ENCODE measurements around the gene KIZ.

KIZ gene

GRCh38 chr20:21258411-21258810 is 132.5 kb downstream of the KIZ start:
- H3K9me3 Mint-ChIP-seq = no peaks in the 10 kb centered on the region
- no peak for DNase-seq
- no peak overlapping the region for H3K4me3 Mint-ChIP-seq
- H3K36me3 Mint-ChIP-seq (ENCODE audit: low read depth) = no peaks in the 10 kb centered on the region
- H3K27ac Mint-ChIP-seq = no peak overlapping the region
- H3K27me3 Mint-ChIP-seq (ENCODE audit: low read depth, poor library complexity) = peaks cover 14% of the 10 kb centered on the region
- no peak for TF ChIP-seq CTCF (IDR thresholded peaks at IDR 0.05)
- no peaks in the 10 kb centered on the region for H3K4me1 Mint-ChIP-seq

GRCh38 chr20:21259346-21259745 is 133.5 kb downstream of the KIZ start:
- H3K4me3 Mint-ChIP-seq = no peak overlapping the region
- DNase-seq = no peak
- TF ChIP-seq CTCF (IDR thresholded peaks at IDR 0.05) = no peak
- no peaks in the 10 kb centered on the region for H3K4me1 Mint-ChIP-seq
- H3K27ac Mint-ChIP-seq = no peak overlapping the region
- H3K27me3 Mint-ChIP-seq (ENCODE audit: low read depth, poor library complexity) = peaks cover 18% of the 10 kb centered on the region
- H3K36me3 Mint-ChIP-seq (ENCODE audit: low read depth) = no peaks in the 10 kb centered on the region
- no peaks in the 10 kb centered on the region for H3K9me3 Mint-ChIP-seq

GRCh38 chr20:21262812-21263211 is 136.9 kb downstream of the KIZ start:
- Mint-ChIP-seq H3K27ac (no peak overlapping the region), H3K36me3 (ENCODE audit: low read depth) (no peaks in the 10 kb centered on the region), H3K27me3 (ENCODE audit: low read depth, poor library complexity) (peaks cover 28% of the 10 kb centered on the region), H3K9me3 (peaks cover 13% of the 10 kb centered on the region), H3K4me3 (no peak overlapping the region), H3K4me1 (no peaks in the 10 kb centered on the region)
- no peak for DNase-seq
- TF ChIP-seq CTCF (IDR thresholded peaks at IDR 0.05) = no peak

- DNase-seq = no peak
- Mint-ChIP-seq H3K27ac (no peak overlapping the region), H3K9me3 (peaks cover 14% of the 10 kb centered on the region), H3K4me3 (no peak overlapping the region), H3K27me3 (ENCODE audit: low read depth, poor library complexity) (peaks cover 22% of the 10 kb centered on the region), H3K4me1 (no peaks in the 10 kb centered on the region), H3K36me3 (ENCODE audit: low read depth) (no peaks in the 10 kb centered on the region)
- TF ChIP-seq CTCF (IDR thresholded peaks at IDR 0.05) = no peak
These were observed 139.6 kb downstream of the KIZ start for GRCh38 chr20:21265261-21266190.

GRCh38 chr20:21266191-21266536 is 140.3 kb downstream of the KIZ start:
- DNase-seq = no peak
- no peak for TF ChIP-seq CTCF (IDR thresholded peaks at IDR 0.05)
- no peaks in the 10 kb centered on the region for H3K4me1 Mint-ChIP-seq
- peaks cover 14% of the 10 kb centered on the region for H3K9me3 Mint-ChIP-seq
- no peaks in the 10 kb centered on the region for H3K36me3 Mint-ChIP-seq (ENCODE audit: low read depth)
- peaks cover 22% of the 10 kb centered on the region for H3K27me3 Mint-ChIP-seq (ENCODE audit: low read depth, poor library complexity)
- H3K4me3 Mint-ChIP-seq = no peak overlapping the region
- no peak overlapping the region for H3K27ac Mint-ChIP-seq

GRCh38 chr20:21269772-21270171 is 143.9 kb downstream of the KIZ start:
- Mint-ChIP-seq H3K27me3 (ENCODE audit: low read depth, poor library complexity) (peaks cover 24% of the 10 kb centered on the region), H3K4me3 (no peak overlapping the region), H3K27ac (no peak overlapping the region), H3K36me3 (ENCODE audit: low read depth) (no peaks in the 10 kb centered on the region), H3K4me1 (no peaks in the 10 kb centered on the region), H3K9me3 (peaks cover 14% of the 10 kb centered on the region)
- TF ChIP-seq CTCF (IDR thresholded peaks at IDR 0.05) = no peak
- no peak for DNase-seq

Data from nephron progenitor cell (in vitro differentiated cells).